Neuronal stem cell (in vitro differentiated cells): ENCODE results near the gene ZNF547.
"Not testable (repeated sequence)": the region's sequence is repeated elsewhere in the genome, so short reads cannot be mapped to it uniquely, and the experiment has no call there.

Experiments
- DNase-seq: peaks from one replicate; pipeline ENCODE4 v3.0.0-alpha.2; 2013; ENCODE audit warnings: low spot score
- H2AFZ ChIP-seq: one replicate; pipeline ENCODE4 v1.6.1; 2013; ENCODE audit warnings: mild to moderate bottlenecking, low read length, inconsistent platforms
- H2AK5ac ChIP-seq: 2 replicates; pipeline ENCODE4 v1.6.1; 2013; ENCODE audit warnings: low read depth, mild to moderate bottlenecking, inconsistent platforms, low read length, moderate library complexity, mixed read lengths
- H2BK120ac ChIP-seq: 2 replicates; pipeline ENCODE4 v1.6.1; 2013; ENCODE audit warnings: low read depth, mild to moderate bottlenecking, inconsistent platforms, low read length, moderate library complexity, mixed read lengths
- H2BK12ac ChIP-seq: one replicate; pipeline ENCODE4 v1.6.1; 2013; ENCODE audit warnings: low read length, inconsistent platforms
- H2BK15ac ChIP-seq: 2 replicates; pipeline ENCODE4 v1.6.1; 2013; ENCODE audit warnings: mild to moderate bottlenecking, low read length, inconsistent platforms, mixed read lengths
- H2BK5ac ChIP-seq: one replicate; pipeline ENCODE4 v1.6.1; 2013; ENCODE audit warnings: inconsistent platforms, mild to moderate bottlenecking, low read length, moderate library complexity
- H3K14ac ChIP-seq: one replicate; pipeline ENCODE4 v1.6.1; 2013; ENCODE audit warnings: low read length, inconsistent platforms
- H3K18ac ChIP-seq: 2 replicates; pipeline ENCODE4 v1.6.1; 2013; ENCODE audit warnings: low read length, inconsistent platforms
- H3K23ac ChIP-seq: 2 replicates; pipeline ENCODE4 v1.6.1; 2013; ENCODE audit warnings: low read depth, mild to moderate bottlenecking, mixed read lengths, low read length, inconsistent platforms; ENCODE audit not compliant: poor library complexity
- H3K27ac ChIP-seq: replicated peaks from 3 replicates; pipeline ENCODE4 v1.5.1; 2013; ENCODE audit warnings: low read length, inconsistent platforms
- H3K27me3 ChIP-seq, 3 experiments: 2 replicates each; pipeline ENCODE4 v1.6.1; 2013; ENCODE audit warnings: low read length in 3 of 3, mild to moderate bottlenecking in 2 of 3, inconsistent platforms in 1 of 3, low read depth in 1 of 3, mixed read lengths in 1 of 3, moderate library complexity in 1 of 3; ENCODE audit not compliant: control insufficient read depth in 3 of 3, insufficient read depth in 3 of 3
- H3K36me3 ChIP-seq, 2 donors: replicated peaks in 1 of 2; 2 replicates each; pipeline ENCODE4 v1.6.1; 2013; ENCODE audit warnings: low read length in 2 of 2; ENCODE audit not compliant: control insufficient read depth in 2 of 2, insufficient read depth in 2 of 2
- H3K4ac ChIP-seq: 2 replicates; pipeline ENCODE4 v1.6.1; 2013; ENCODE audit warnings: inconsistent platforms, mild to moderate bottlenecking, low read length, moderate library complexity
- H3K4me1 ChIP-seq, 2 donors: 1 replicate in 1 of 2; 2 replicates in 1 of 2; pipeline ENCODE4 v1.6.1; 2013; ENCODE audit warnings: low read length in 2 of 2, low read depth in 1 of 2; ENCODE audit not compliant: control insufficient read depth in 2 of 2, insufficient read depth in 1 of 2
- H3K4me2 ChIP-seq: one replicate; pipeline ENCODE4 v1.6.1; 2013; ENCODE audit warnings: mild to moderate bottlenecking, low read length, inconsistent platforms; ENCODE audit not compliant: insufficient read depth, poor library complexity, severe bottlenecking
- H3K4me3 ChIP-seq, 2 donors: 2 replicates each; pipeline ENCODE4 v1.5.1; 2013; ENCODE audit warnings: low read length in 2 of 2, mild to moderate bottlenecking in 2 of 2, inconsistent platforms in 1 of 2, moderate library complexity in 1 of 2
- H3K79me1 ChIP-seq: one replicate; pipeline ENCODE4 v1.6.1; 2013; ENCODE audit warnings: low read depth, mild to moderate bottlenecking, inconsistent platforms, low read length, moderate library complexity
- H3K9ac ChIP-seq: one replicate; pipeline ENCODE4 v1.6.1; 2013; ENCODE audit warnings: mild to moderate bottlenecking, low read depth, low read length, inconsistent platforms; ENCODE audit not compliant: poor library complexity
- H3K9me3 ChIP-seq, 2 donors: replicated peaks in 1 of 2; 2 replicates each; pipeline versions ENCODE3 to v1.6.1; 2013; ENCODE audit warnings: low read length in 2 of 2, mild to moderate bottlenecking in 2 of 2, inconsistent platforms in 1 of 2, low read depth in 1 of 2, mixed read lengths in 1 of 2, moderate library complexity in 1 of 2; ENCODE audit not compliant: control insufficient read depth in 2 of 2, insufficient read depth in 1 of 2
- H4K8ac ChIP-seq: one replicate; pipeline ENCODE4 v1.6.1; 2013; ENCODE audit warnings: low read depth, mild to moderate bottlenecking, inconsistent platforms, low read length, moderate library complexity
- H4K91ac ChIP-seq: one replicate; pipeline ENCODE4 v1.6.1; 2013; ENCODE audit warnings: low read length, low read depth, mild to moderate bottlenecking, inconsistent platforms; ENCODE audit not compliant: poor library complexity
- WGBS, 2 donors: extraction: QIAGEN DNeasy Blood & Tissue Kit; methylation state at CpG; one replicate each; pipeline ENCODE4 v1.1.7; 2013; ENCODE audit warnings: missing lambda C conversion rate in 2 of 2, mixed read lengths in 1 of 2; ENCODE audit not compliant: insufficient read length in 2 of 2, insufficient replicate concordance in 1 of 2; ENCODE audit errors: extremely low coverage in 2 of 2; 5-methylcytosine and 5-hydroxymethylcytosine counted together

ZNF547 gene

GRCh38 chr19:57366776-57367175 lies 3.4 kb downstream of the ZNF547 start:
- Histone ChIP-seq H3K79me1 (peaks cover 4% of the 10 kb centered on the region), H4K8ac (no peak overlapping the region), H3K4me2 (no peak overlapping the region), H4K91ac (no peak overlapping the region), H2BK15ac (no peak overlapping the region), H2BK5ac (no peak overlapping the region), H3K18ac (no peak overlapping the region), H3K9ac (no peak overlapping the region), H2AFZ (no peak overlapping the region), H3K14ac (no peak overlapping the region), H2BK120ac (no peak overlapping the region), H3K4me3 (no peak overlapping the region), H3K27ac (no peak overlapping the region), H3K36me3 (peaks cover 0 to 9% of the 10 kb centered on the region in 2 donors), H3K23ac (no peak overlapping the region), H2AK5ac (no peak overlapping the region), H3K4ac (no peak overlapping the region), H2BK12ac (no peak overlapping the region), H3K9me3 (no peaks in the 10 kb centered on the region), H3K27me3 (no peaks in the 10 kb centered on the region), H3K4me1 (peaks cover 0 to 4% of the 10 kb centered on the region in 2 donors)
- no peak for DNase-seq
- no CpG with 5 or more reads among the region's 2 CpGs for WGBS, 2 donors

GRCh38 chr19:57374179-57374578 lies 10.8 kb downstream of the ZNF547 start:
- no peak overlapping the region for H3K4ac ChIP-seq
- H3K4me3 ChIP-seq, result no peak overlapping the region
- no peak overlapping the region for H2AK5ac ChIP-seq
- no peak overlapping the region for H3K23ac ChIP-seq
- H3K9me3 ChIP-seq, result peaks cover 21 to 41% of the 10 kb centered on the region in 2 donors
- no peak overlapping the region for H2BK5ac ChIP-seq
- no peak overlapping the region for H3K14ac ChIP-seq
- no peak overlapping the region for H4K91ac ChIP-seq
- H2BK120ac ChIP-seq, result no peak overlapping the region
- no peak overlapping the region for H4K8ac ChIP-seq
- DNase-seq, result no peak
- H3K4me1 ChIP-seq, result no peaks in the 10 kb centered on the region
- no CpG with 5 or more reads among the region's 6 CpGs for WGBS, 2 donors
- no peak overlapping the region for H2BK15ac ChIP-seq
- H3K36me3 ChIP-seq, result peaks cover 18 to 56% of the 10 kb centered on the region in 2 donors
- H3K79me1 ChIP-seq, result no peaks in the 10 kb centered on the region
- H3K27ac ChIP-seq, result no peak overlapping the region
- no peak overlapping the region for H2AFZ ChIP-seq
- H3K9ac ChIP-seq, result no peak overlapping the region
- no peaks in the 10 kb centered on the region for H3K27me3 ChIP-seq
- no peak overlapping the region for H3K18ac ChIP-seq
- no peak overlapping the region for H3K4me2 ChIP-seq
- H2BK12ac ChIP-seq, result no peak overlapping the region

GRCh38 chr19:57374647-57375046 lies 11.3 kb downstream of the ZNF547 start:
- Histone ChIP-seq H3K9me3 (peaks cover 22 to 42% of the 10 kb centered on the region in 2 donors), H3K36me3 (peaks cover 18 to 56% of the 10 kb centered on the region in 2 donors)
- H3K4me2 ChIP-seq, H3K27ac ChIP-seq, DNase-seq, H3K4me3 ChIP-seq, H2BK12ac ChIP-seq, H3K18ac ChIP-seq, H3K23ac ChIP-seq, H3K9ac ChIP-seq, H3K14ac ChIP-seq, H3K79me1 ChIP-seq, H3K4ac ChIP-seq, H2BK15ac ChIP-seq, H4K8ac ChIP-seq, H2BK120ac ChIP-seq, H3K27me3 ChIP-seq, H4K91ac ChIP-seq, H2AK5ac ChIP-seq, H2BK5ac ChIP-seq, H2AFZ ChIP-seq, H3K4me1 ChIP-seq: not testable (repeated sequence)
- WGBS, 2 donors, result no CpG with 5 or more reads among the region's 2 CpGs

- Histone ChIP-seq H2BK120ac (no peak overlapping the region), H2BK5ac (no peak overlapping the region), H3K18ac (no peak overlapping the region), H3K14ac (no peak overlapping the region), H2BK12ac (no peak overlapping the region), H2AK5ac (no peak overlapping the region), H3K4me1 (no peaks in the 10 kb centered on the region), H3K9ac (no peak overlapping the region), H3K4ac (no peak overlapping the region), H2BK15ac (no peak overlapping the region), H3K4me2 (no peak overlapping the region), H3K79me1 (no peaks in the 10 kb centered on the region), H3K36me3 (peaks cover 18 to 56% of the 10 kb centered on the region in 2 donors), H3K4me3 (no peak overlapping the region), H3K27ac (no peak overlapping the region), H3K23ac (no peak overlapping the region), H3K27me3 (no peaks in the 10 kb centered on the region), H2AFZ (no peak overlapping the region), H4K8ac (no peak overlapping the region), H4K91ac (no peak overlapping the region), H3K9me3 (peaks cover 22 to 42% of the 10 kb centered on the region in 2 donors)
- no CpG with 5 or more reads among the region's 6 CpGs for WGBS, 2 donors
- no peak for DNase-seq
These were observed 12.8 kb downstream of the ZNF547 start for GRCh38 chr19:57376151-57376550.
